Spleen (tissue), 11 donors: ENCODE measurements around the gene NFATC1. TPM values are rescaled to one million over a fixed set of nuclear protein-coding genes. Genes with fewer than 3 reads are reported as not detected.
A peak's percentile ranks its signal among the peaks of the same experiment; 100 is the strongest.

Source experiments
- DNase-seq: peaks from one replicate; pipeline ENCODE4 v3.0.0-alpha.2; 2020
- H3K27ac ChIP-seq, 8 donors: fragments of 200-600 bp; sonication (generic) in 7 of 8; 1 replicate in 4 of 8; 2 replicates in 4 of 8; pipeline versions ENCODE4 v1.5.0 to v1.8.0; 2016 to 2021; ENCODE audit warnings: inconsistent platforms in 4 of 8, mild to moderate bottlenecking in 4 of 8, moderate library complexity in 1 of 8
- H3K27me3 ChIP-seq, 7 donors: fragments of 200-600 bp; sonication (generic) in 6 of 7; replicated peaks in 1 of 7; 1 replicate in 4 of 7; 2 replicates in 3 of 7; pipeline versions ENCODE4 v1.5.0 to v1.8.0; 2016 to 2021; ENCODE audit warnings: inconsistent platforms in 3 of 7, mild to moderate bottlenecking in 1 of 7
- H3K36me3 ChIP-seq, 6 donors: fragments of 200-600 bp; sonication (generic) in 5 of 6; 1 replicate in 4 of 6; 2 replicates in 2 of 6; pipeline versions ENCODE4 v1.5.0 to v1.8.0; 2016 to 2021; ENCODE audit warnings: inconsistent platforms in 2 of 6
- H3K4me1 ChIP-seq, 6 donors: fragments of 200-600 bp; sonication (generic) in 5 of 6; 1 replicate in 3 of 6; 2 replicates in 3 of 6; pipeline versions ENCODE4 v1.5.0 to v1.8.0; 2016 to 2021; ENCODE audit warnings: inconsistent platforms in 3 of 6
- H3K4me3 ChIP-seq, 8 donors: fragments of 200-600 bp; sonication (generic) in 7 of 8; 1 replicate in 4 of 8; 2 replicates in 4 of 8; pipeline versions ENCODE4 v1.5.0 to v1.8.0; 2016 to 2021; ENCODE audit warnings: inconsistent platforms in 4 of 8, mild to moderate bottlenecking in 4 of 8, moderate library complexity in 2 of 8
- H3K9me3 ChIP-seq, 8 donors: fragments of 200-600 bp; sonication (generic) in 7 of 8; 1 replicate in 4 of 8; 2 replicates in 4 of 8; pipeline versions ENCODE4 v1.5.0 to v1.8.0; 2016 to 2021; ENCODE audit warnings: inconsistent platforms in 4 of 8
- CTCF ChIP-seq, 11 experiments: fragments of 200-600 bp in 7 of 11; fragments of 450-650 bp in 4 of 11; sonication (generic) in 4 of 11; IDR thresholded peaks in 8 of 11; conservative IDR thresholded peaks in 3 of 11; 1 replicate in 7 of 11; 2 replicates in 4 of 11; pipeline versions ENCODE4 v1.4.0 to v1.8.0; 2016 to 2021; ENCODE audit warnings: antibody characterized with exemption in 11 of 11, inconsistent platforms in 4 of 11, mild to moderate bottlenecking in 1 of 11
- POLR2A ChIP-seq, 3 donors: fragments of 450-650 bp; IDR thresholded peaks; one replicate each; pipeline ENCODE4 v1.5.1; 2017; ENCODE audit warnings: antibody characterized with exemption in 3 of 3, mild to moderate bottlenecking in 1 of 3
- POLR2AphosphoS5 ChIP-seq, 3 donors: sonication (generic); formaldehyde crosslinking; IDR thresholded peaks; one replicate each; pipeline ENCODE4 v1.5.1; 2017; ENCODE audit warnings: antibody characterized with exemption in 3 of 3
- WGBS, 5 donors: extraction: QIAGEN DNeasy Blood & Tissue Kit in 3 of 5; methylation state at CpG; one replicate each; pipeline versions ENCODE4 v1.1.5 to v1.1.7; 2013 to 2018; 5-methylcytosine and 5-hydroxymethylcytosine counted together
- intact Hi-C: fragments of 100-400 bp; cut with DNase I; formaldehyde crosslinking; loops from one replicate; pipeline ENCODE4 v1.15.0; 2023; ENCODE audit warnings: low total_unique reads
- polyA plus RNA-seq, 3 donors: library from polyadenylated mRNA; stranded (reverse); fragments of 200-250 nt; gene quantifications; one replicate each; pipeline ENCODE4 v1.2.1, GENCODE V29; 2013
- total RNA-seq, 7 donors: library from RNA; depleted of rRNA in 3 of 7; stranded (reverse); fragments of >200 nt in 3 of 7; fragmentation: NEBNext Ultra II Directional in 4 of 7; extraction: Animal tissue kit (Norgen Biotek cat#: 25700) in 4 of 7; gene quantifications; one replicate each; pipeline versions ENCODE4 v1.1.0 to v1.2.1, GENCODE V29; 2016 to 2021
- donor health status: healthy with polysubstance abuse.
- donor health status: DM: no; HTN: no; CAD: no; lungs with moderate emphysema.
- donor health status: DM: no; HTN: no; CAD: no.
- donor health status: Bipolar disorder and iron deficiency.
- donor health status: healthy.
- donor health status: DM: no; HTN: no; CAD: no.
- donor health status: DM: yes; HTN: yes; CAD: no.

Gene NFATC1
- total and polyA plus RNA-seq, 10 donors: 20.7 to 64.9 (median 47.4) TPM

GRCh38 chr18:79485788-79486355, 90.1 kb downstream of the NFATC1 start:
- no peaks in the 10 kb centered on the region for H3K27me3 ChIP-seq
- H3K27ac ChIP-seq: no peak overlapping the region
- intact Hi-C loops: no loop called here
- TF ChIP-seq POLR2A (IDR thresholded peaks at IDR 0.05) (no peak), POLR2AphosphoS5 (IDR thresholded peaks at IDR 0.05) (no peak), CTCF (IDR thresholded peaks at IDR 0.05 in 8 of 11, conservative IDR thresholded peaks at IDR 0.05 in 3 of 11) (no peak)
- WGBS, 5 donors: 85 to 96% (median 91%) methylated on average over 16 of the region's 16 CpGs
- peak; percentile 1 for DNase-seq
- no peak overlapping the region for H3K4me3 ChIP-seq
- peaks cover 4 to 78% (median 46%) of the 10 kb centered on the region in 6 donors for H3K36me3 ChIP-seq
- no peaks in the 10 kb centered on the region for H3K4me1 ChIP-seq
- H3K9me3 ChIP-seq: no peaks in the 10 kb centered on the region

- 94 to 96% (median 96%) methylated on average over 62 to 69 of the region's 69 CpGs for whole genome bisulfite sequencing, 5 donors
- H3K27ac ChIP-seq: no peak overlapping the region
- no peak overlapping the region for H3K4me3 ChIP-seq
- no peaks in the 10 kb centered on the region for H3K27me3 ChIP-seq
- intact Hi-C loops: no loop called here
- H3K36me3 ChIP-seq: peaks cover 4 to 78% (median 46%) of the 10 kb centered on the region in 6 donors
- no peaks in the 10 kb centered on the region for H3K9me3 ChIP-seq
- TF ChIP-seq POLR2AphosphoS5 (IDR thresholded peaks at IDR 0.05) (peak in 1 of 3 donors; percentile 26), POLR2A (IDR thresholded peaks at IDR 0.05) (no peak), CTCF (IDR thresholded peaks at IDR 0.05 in 8 of 11, conservative IDR thresholded peaks at IDR 0.05 in 3 of 11) (no peak)
- peaks cover 0 to 5% (median 0%) of the 10 kb centered on the region in 6 donors for H3K4me1 ChIP-seq
- DNase-seq: peak; percentile 79
Observed at GRCh38 chr18:79486356-79487182, 90.8 kb downstream of the NFATC1 start.

- H3K9me3 ChIP-seq: no peaks in the 10 kb centered on the region
- no peak overlapping the region for H3K27ac ChIP-seq
- no peak for TF ChIP-seq POLR2A (IDR thresholded peaks at IDR 0.05)
- no peak for TF ChIP-seq CTCF (IDR thresholded peaks at IDR 0.05 in 8 of 11, conservative IDR thresholded peaks at IDR 0.05 in 3 of 11)
- peak in 1 of 3 donors; percentile 19 for TF ChIP-seq POLR2AphosphoS5 (IDR thresholded peaks at IDR 0.05)
- H3K4me1 ChIP-seq: peaks cover 0 to 12% (median 0%) of the 10 kb centered on the region in 6 donors
- intact Hi-C loops: no loop called here
- 94 to 98% (median 95%) methylated on average over 35 to 42 of the region's 42 CpGs for WGBS, 5 donors
- H3K27me3 ChIP-seq: no peaks in the 10 kb centered on the region
- peak; percentile 73 for DNase-seq
- peaks cover 4 to 84% (median 48%) of the 10 kb centered on the region in 6 donors for H3K36me3 ChIP-seq
- no peak overlapping the region for H3K4me3 ChIP-seq
Observed at GRCh38 chr18:79487183-79487800, 91.6 kb downstream of the NFATC1 start.

- no peaks in the 10 kb centered on the region for H3K27me3 ChIP-seq
- intact Hi-C loops: no loop called here
- peak; percentile 62 for DNase-seq
- H3K4me1 ChIP-seq: peaks cover 0 to 13% (median 0%) of the 10 kb centered on the region in 6 donors
- no peak overlapping the region for H3K27ac ChIP-seq
- WGBS, 5 donors: 87 to 93% (median 91%) methylated on average over 18 to 22 of the region's 22 CpGs
- TF ChIP-seq CTCF (IDR thresholded peaks at IDR 0.05 in 8 of 11, conservative IDR thresholded peaks at IDR 0.05 in 3 of 11): no peak
- no peak for TF ChIP-seq POLR2A (IDR thresholded peaks at IDR 0.05)
- TF ChIP-seq POLR2AphosphoS5 (IDR thresholded peaks at IDR 0.05): no peak
- no peaks in the 10 kb centered on the region for H3K9me3 ChIP-seq
- H3K36me3 ChIP-seq: peaks cover 4 to 86% (median 48%) of the 10 kb centered on the region in 6 donors
- H3K4me3 ChIP-seq: no peak overlapping the region
Observed at GRCh38 chr18:79487801-79488201, 92.1 kb downstream of the NFATC1 start.
